ENCODE measurements around the gene PKD1L1. TPM values are rescaled to one million over a fixed set of nuclear protein-coding genes. Genes with fewer than 3 reads are reported as not detected.

PKD1L1 gene
- total and polyA plus RNA-seq, 2 donors (not counting 1 experiment from before 2014, with no cell fraction given): 0.59 to 0.70 TPM

- no CpG with 5 or more reads among the region's 1 CpG for WGBS (ENCODE audit: insufficient coverage)
- H3K4me1 Mint-ChIP-seq: peaks cover 5% of the 10 kb centered on the region
- no peak overlapping the region for H3K4me3 Mint-ChIP-seq
- CTCF ChIA-PET: no interaction called here
- Histone ChIP-seq H3K4me3 (ENCODE audit: control extremely low read depth in 1 of 5, extremely low read depth in 1 of 5, insufficient read depth in 1 of 5, low read depth in 2 of 5, low read length in 4 of 5) (no peak overlapping the region), H3K9me3 (ENCODE audit: control extremely low read depth in 1 of 3, control insufficient read depth in 2 of 3, insufficient read depth in 1 of 3, low read length in 2 of 3) (peaks cover 0 to 4% (median 0%) of the 10 kb centered on the region in 3 donors), H3K9ac (ENCODE audit: low read length) (no peak overlapping the region), H4K20me1 (ENCODE audit: control insufficient read depth, insufficient read depth, low read length, poor library complexity, severe bottlenecking) (no peaks in the 10 kb centered on the region), H2AFZ (ENCODE audit: insufficient read depth, low read depth, low read length, poor library complexity, severe bottlenecking) (no peak overlapping the region), H3K27me3 (replicated peaks in 1 of 4; ENCODE audit: control extremely low read depth in 1 of 4, control insufficient read depth in 3 of 4, insufficient read depth in 4 of 4, low read length in 3 of 4) (no peaks in the 10 kb centered on the region), H3K27ac (ENCODE audit: low read length in 2 of 2) (no peak overlapping the region), H3K36me3 (replicated peaks in 1 of 2; ENCODE audit: control extremely low read depth in 1 of 2, control insufficient read depth in 1 of 2, extremely low read depth in 1 of 2, insufficient read depth in 2 of 2, low read length in 1 of 2) (no peaks in the 10 kb centered on the region), H3K79me2 (ENCODE audit: control insufficient read depth, insufficient read depth, low read length) (no peaks in the 10 kb centered on the region), H3K4me2 (replicated peaks; ENCODE audit: low read depth, low read length, poor library complexity, severe bottlenecking) (no peak overlapping the region), H3K4me1 (ENCODE audit: control insufficient read depth in 2 of 2, insufficient read depth in 2 of 2, low read length in 2 of 2) (peaks cover 4 to 6% of the 10 kb centered on the region in 2 donors)
- POLR2A ChIA-PET: no interaction called here
- no peak overlapping the region for H3K27ac Mint-ChIP-seq
- TF ChIP-seq EZH2 (IDR thresholded peaks at IDR 0.05; ENCODE audit: borderline replicate concordance, insufficient read depth, low read depth, low read length, poor library complexity, severe bottlenecking) (no peak), CTCF (IDR thresholded peaks at IDR 0.05) (no peak)
- no peak for ATAC-seq (ENCODE audit: low read depth)
- intact Hi-C loops (cut with micrococcal nuclease): no loop called here
- H3K27me3 Mint-ChIP-seq: no peaks in the 10 kb centered on the region
- H3K9me3 Mint-ChIP-seq (ENCODE audit: insufficient read depth): peaks cover 3% of the 10 kb centered on the region
- DNase-seq: no peak
Observed at GRCh38 chr7:47777531-47778152, 170.6 kb downstream of the PKD1L1 start.

GRCh38 chr7:47776335-47776734 is 171.9 kb downstream of the PKD1L1 start:
- DNase-seq: no peak
- Histone ChIP-seq H3K27me3 (replicated peaks in 1 of 4; ENCODE audit: control extremely low read depth in 1 of 4, control insufficient read depth in 3 of 4, insufficient read depth in 4 of 4, low read length in 3 of 4) (no peaks in the 10 kb centered on the region), H3K4me1 (ENCODE audit: control insufficient read depth in 2 of 2, insufficient read depth in 2 of 2, low read length in 2 of 2) (peaks cover 4 to 6% of the 10 kb centered on the region in 2 donors), H3K9ac (ENCODE audit: low read length) (no peak overlapping the region), H4K20me1 (ENCODE audit: control insufficient read depth, insufficient read depth, low read length, poor library complexity, severe bottlenecking) (no peaks in the 10 kb centered on the region), H3K9me3 (ENCODE audit: control extremely low read depth in 1 of 3, control insufficient read depth in 2 of 3, insufficient read depth in 1 of 3, low read length in 2 of 3) (peaks cover 0 to 4% (median 0%) of the 10 kb centered on the region in 3 donors), H2AFZ (ENCODE audit: insufficient read depth, low read depth, low read length, poor library complexity, severe bottlenecking) (no peak overlapping the region), H3K4me2 (replicated peaks; ENCODE audit: low read depth, low read length, poor library complexity, severe bottlenecking) (no peak overlapping the region), H3K4me3 (ENCODE audit: control extremely low read depth in 1 of 5, extremely low read depth in 1 of 5, insufficient read depth in 1 of 5, low read depth in 2 of 5, low read length in 4 of 5) (no peak overlapping the region), H3K27ac (ENCODE audit: low read length in 2 of 2) (no peak overlapping the region), H3K79me2 (ENCODE audit: control insufficient read depth, insufficient read depth, low read length) (no peaks in the 10 kb centered on the region), H3K36me3 (replicated peaks in 1 of 2; ENCODE audit: control extremely low read depth in 1 of 2, control insufficient read depth in 1 of 2, extremely low read depth in 1 of 2, insufficient read depth in 2 of 2, low read length in 1 of 2) (no peaks in the 10 kb centered on the region)
- CTCF ChIA-PET: no interaction called here
- no peak overlapping the region for H3K27ac Mint-ChIP-seq
- no peak for TF ChIP-seq EZH2 (IDR thresholded peaks at IDR 0.05; ENCODE audit: borderline replicate concordance, insufficient read depth, low read depth, low read length, poor library complexity, severe bottlenecking)
- TF ChIP-seq CTCF (IDR thresholded peaks at IDR 0.05): no peak
- no peaks in the 10 kb centered on the region for H3K27me3 Mint-ChIP-seq
- ATAC-seq (ENCODE audit: low read depth): no peak
- no peak overlapping the region for H3K4me3 Mint-ChIP-seq
- peaks cover 2% of the 10 kb centered on the region for H3K9me3 Mint-ChIP-seq (ENCODE audit: insufficient read depth)
- intact Hi-C loops (cut with micrococcal nuclease): no loop called here
- WGBS (ENCODE audit: insufficient coverage): no CpG with 5 or more reads among the region's 1 CpG
- POLR2A ChIA-PET: no interaction called here
- H3K4me1 Mint-ChIP-seq: peaks cover 5% of the 10 kb centered on the region

All from B cell (primary cell).